ENCODE measurements around the gene ZFYVE26. TPM values are rescaled to one million over a fixed set of nuclear protein-coding genes. Genes with fewer than 3 reads are reported as not detected.
"Not testable (repeated sequence)": the region's sequence is repeated elsewhere in the genome, so short reads cannot be mapped to it uniquely, and the experiment has no call there.

ZFYVE26 gene
- total RNA-seq, 1 donor from 2014 or later: 13.3 TPM

- DNase-seq: no peak
- Histone ChIP-seq H3K4me1 (peaks cover 11% of the 10 kb centered on the region), H3K9me3 (replicated peaks) (no peaks in the 10 kb centered on the region), H3K4me3 (no peak overlapping the region), H3K27me3 (ENCODE audit: low read depth) (no peaks in the 10 kb centered on the region), H3K36me3 (no peaks in the 10 kb centered on the region), H3K27ac (replicated peaks) (no peak overlapping the region)
- intact Hi-C loops (cut with micrococcal nuclease): no loop called here
- no peak for TF ChIP-seq CTCF (IDR thresholded peaks at IDR 0.05; ENCODE audit: borderline replicate concordance)
These were observed 98.1 kb downstream of the ZFYVE26 start for GRCh38 chr14:67718265-67718664.

DNA sequence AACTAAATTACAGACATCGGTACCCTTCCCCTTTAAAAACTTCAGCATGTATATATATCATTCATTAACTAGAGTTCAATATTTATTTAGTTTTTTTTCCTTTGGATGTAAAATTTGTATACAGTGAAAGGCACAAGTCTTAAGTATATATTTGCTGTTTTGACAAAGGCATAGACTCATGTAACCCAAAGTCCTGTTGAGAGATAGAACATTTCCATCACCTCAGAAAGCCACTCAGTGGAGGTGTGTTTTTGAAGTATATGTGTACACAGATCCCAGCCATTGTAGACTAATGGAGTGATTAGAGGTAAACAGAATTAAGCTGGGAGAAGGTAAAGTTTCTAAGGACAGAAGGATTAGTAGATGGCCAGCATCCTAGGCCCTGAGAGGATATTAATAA is 99.3 kb downstream of the ZFYVE26 start:
- intact Hi-C loops (cut with micrococcal nuclease): no loop called here
- no peak overlapping the region for H3K4me3 ChIP-seq
- DNase-seq: no peak

GRCh38 chr14:67710209-67710608 is 106.2 kb downstream of the ZFYVE26 start:
- no peaks in the 10 kb centered on the region for H3K27me3 ChIP-seq (ENCODE audit: low read depth)
- H3K9me3 ChIP-seq (replicated peaks): peaks cover 15% of the 10 kb centered on the region
- no peak for TF ChIP-seq CTCF (IDR thresholded peaks at IDR 0.05; ENCODE audit: borderline replicate concordance)
- no peak overlapping the region for H3K4me3 ChIP-seq
- H3K36me3 ChIP-seq: no peaks in the 10 kb centered on the region
- no peaks in the 10 kb centered on the region for H3K4me1 ChIP-seq
- DNase-seq: no peak
- intact Hi-C loops (cut with micrococcal nuclease): no loop called here
- H3K27ac ChIP-seq (replicated peaks): no peak overlapping the region

More for the DNA sequence above, 99.3 kb downstream of the ZFYVE26 start:
- Histone ChIP-seq H3K27me3 (ENCODE audit: low read depth) (no peaks in the 10 kb centered on the region), H3K36me3 (no peaks in the 10 kb centered on the region), H3K4me1 (peaks cover 1% of the 10 kb centered on the region), H3K27ac (replicated peaks) (no peak overlapping the region), H3K9me3 (replicated peaks) (no peaks in the 10 kb centered on the region)
- TF ChIP-seq CTCF (IDR thresholded peaks at IDR 0.05; ENCODE audit: borderline replicate concordance): no peak

- H3K27me3 ChIP-seq (ENCODE audit: low read depth); H3K4me3 ChIP-seq; intact Hi-C loops (cut with micrococcal nuclease); H3K36me3 ChIP-seq; DNase-seq; H3K27ac ChIP-seq (replicated peaks); H3K4me1 ChIP-seq: not testable (repeated sequence)
- H3K9me3 ChIP-seq (replicated peaks): peaks cover 15% of the 10 kb centered on the region
These were observed 106.6 kb downstream of the ZFYVE26 start for GRCh38 chr14:67709796-67710195.

DNA sequence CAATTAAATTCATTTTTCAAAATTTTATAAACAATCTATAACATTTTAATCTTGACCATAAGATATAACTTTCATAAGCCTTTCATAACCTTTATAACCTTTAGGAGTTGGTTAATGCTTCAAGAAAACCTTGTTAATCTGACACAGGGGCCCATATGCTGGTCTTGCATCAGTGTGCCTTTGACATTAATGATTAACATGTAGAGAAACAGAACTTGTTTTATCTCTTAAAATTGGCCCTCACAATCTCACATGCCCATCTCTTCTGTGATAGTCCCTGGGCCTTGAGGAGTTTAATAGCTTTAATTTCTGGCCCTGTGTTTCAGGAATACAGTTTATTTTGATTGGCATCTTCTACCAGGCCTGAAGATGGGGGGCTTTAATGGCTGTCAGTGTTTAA is 107.0 kb downstream of the ZFYVE26 start:
- H3K27ac ChIP-seq (replicated peaks); intact Hi-C loops (cut with micrococcal nuclease); DNase-seq; H3K27me3 ChIP-seq (ENCODE audit: low read depth); H3K36me3 ChIP-seq; H3K4me3 ChIP-seq; H3K4me1 ChIP-seq: not testable (repeated sequence)
- H3K9me3 ChIP-seq (replicated peaks): peaks cover 15% of the 10 kb centered on the region

DNA sequence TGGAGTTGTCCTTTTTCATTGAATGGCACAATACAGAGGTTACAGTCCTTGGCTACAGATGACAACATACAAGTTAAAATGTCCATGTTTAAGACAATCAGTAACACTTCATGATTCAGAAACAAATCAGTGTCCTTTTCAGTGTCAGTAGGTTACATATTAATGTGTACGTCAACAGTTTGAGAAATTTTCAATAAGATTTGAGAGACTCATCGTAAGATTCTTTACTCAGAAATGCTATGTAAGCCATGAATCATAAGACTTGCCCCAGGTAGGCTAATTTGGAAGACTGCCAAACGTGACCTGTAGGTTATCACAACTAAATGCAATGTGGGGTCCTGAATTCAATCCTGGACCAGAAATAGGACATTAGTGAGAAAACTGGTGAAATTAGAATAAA is 111.2 kb downstream of the ZFYVE26 start:
- no peaks in the 10 kb centered on the region for H3K36me3 ChIP-seq
- TF ChIP-seq CTCF (IDR thresholded peaks at IDR 0.05; ENCODE audit: borderline replicate concordance): no peak
- no peaks in the 10 kb centered on the region for H3K4me1 ChIP-seq
- H3K27me3 ChIP-seq (ENCODE audit: low read depth): no peaks in the 10 kb centered on the region
- no peak overlapping the region for H3K4me3 ChIP-seq
- H3K9me3 ChIP-seq (replicated peaks): peaks cover 7% of the 10 kb centered on the region
- intact Hi-C loops (cut with micrococcal nuclease): no loop called here
- no peak overlapping the region for H3K27ac ChIP-seq (replicated peaks)
- no peak for DNase-seq

Data from left ventricle myocardium inferior (tissue), 1 donor.